Stimulated activated CD4-positive, alpha-beta T cell treated with anti-CD3 and anti-CD28 coated beads, Interleukin-1b, Interleukin-23, amount 100 ng/mL, for 4 hours (primary cell): Measurements from ENCODE around the gene GPAT2.
A peak's percentile ranks its signal among the peaks of the same experiment; 100 is the strongest.
"Not testable (repeated sequence)": the region's sequence is repeated elsewhere in the genome, so short reads cannot be mapped to it uniquely, and the experiment has no call there.

Experiments used
- DNase-seq, 2 donors: peaks; one replicate each; pipeline ENCODE4 v3.0.0-alpha.2; 2020; ENCODE audit warnings: low read depth in 2 of 2

Gene GPAT2

DNA sequence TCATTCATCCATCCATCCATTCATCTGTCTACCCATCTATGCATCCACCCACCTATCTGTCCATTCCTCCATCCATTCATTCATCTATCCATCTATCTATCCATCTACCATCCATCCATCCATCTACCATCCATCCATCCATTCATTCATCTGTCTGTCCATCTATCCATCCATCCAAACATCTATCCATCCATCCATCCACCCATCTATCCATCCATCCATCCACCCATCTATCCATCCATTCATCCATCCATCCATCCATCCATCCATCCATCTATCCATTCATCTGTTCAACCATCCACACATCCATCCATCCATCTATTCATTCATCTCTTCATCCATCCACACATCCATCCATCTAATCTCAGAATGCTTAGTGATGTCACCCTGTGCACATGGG is 30.0 kb upstream of the GPAT2 start:
- DNase-seq, result not testable (repeated sequence)

DNA sequence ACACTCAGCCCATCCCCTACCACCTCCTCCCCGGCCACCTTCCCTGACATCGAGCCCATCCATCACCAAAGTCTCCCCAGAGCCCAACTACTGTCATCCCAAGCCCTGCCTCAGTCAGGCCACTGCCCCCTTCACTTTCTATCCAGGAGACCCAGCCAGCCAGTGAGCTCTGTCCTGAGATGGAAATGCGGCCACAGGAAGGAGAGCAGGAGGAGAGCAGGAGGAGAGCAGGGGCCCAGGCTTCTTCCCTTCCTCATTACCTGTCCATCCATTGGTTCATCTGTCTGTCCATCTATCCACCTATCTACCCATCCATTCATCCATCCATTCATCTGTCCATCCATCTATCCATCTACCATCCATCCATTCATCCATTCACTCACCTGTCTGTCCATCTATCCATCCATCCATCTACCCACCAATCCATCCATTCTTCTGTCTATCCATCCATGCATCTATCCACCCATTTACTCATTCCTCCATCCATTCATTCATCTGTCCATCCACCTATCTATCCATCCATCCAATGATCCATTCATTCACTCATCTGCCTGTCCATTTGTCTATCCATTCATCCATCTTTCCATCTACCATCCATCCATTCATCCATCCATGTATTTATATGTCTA is 29.4 kb upstream of the GPAT2 start:
- not testable (repeated sequence) for DNase-seq

DNA sequence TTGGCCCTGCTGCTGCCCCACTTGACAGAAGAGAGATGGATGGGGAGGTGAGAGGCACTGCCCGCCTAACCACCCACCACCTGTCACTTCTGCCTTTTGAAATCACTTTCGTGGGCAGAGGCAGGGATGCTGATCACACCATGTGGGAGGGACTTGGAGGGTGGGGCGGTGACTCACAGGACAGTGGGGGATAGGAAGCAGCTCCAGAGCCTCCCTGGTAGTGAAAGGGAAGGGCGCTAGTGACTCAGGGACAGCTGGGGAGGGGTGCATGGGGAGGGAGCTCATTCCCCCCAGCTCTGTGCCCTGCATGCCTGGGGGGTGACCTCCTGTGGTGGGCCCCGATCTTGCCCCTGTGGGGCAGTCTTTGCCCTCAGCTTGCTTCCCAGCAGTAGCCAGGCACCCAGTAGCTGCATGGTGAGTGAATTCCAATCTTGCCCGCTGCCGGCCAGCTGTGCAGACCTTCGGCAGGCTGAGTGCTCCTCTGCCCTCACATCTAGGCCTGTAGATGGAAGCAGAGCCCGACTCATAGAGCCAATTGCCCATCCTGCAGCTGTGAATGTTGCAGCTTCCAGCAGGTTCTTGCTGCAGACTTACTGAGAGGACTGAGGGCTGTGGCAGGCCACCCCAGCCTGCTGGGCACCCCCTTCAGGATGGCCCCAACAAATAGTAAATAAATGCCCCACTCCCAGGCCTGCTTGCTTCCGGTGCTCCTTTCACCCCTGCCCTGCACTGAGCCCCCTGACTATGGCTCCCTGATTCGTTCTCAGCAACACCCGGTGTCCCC is 28.6 kb upstream of the GPAT2 start:
- DNase-seq, result peak in 1 of 2 donors; percentile 3

DNA sequence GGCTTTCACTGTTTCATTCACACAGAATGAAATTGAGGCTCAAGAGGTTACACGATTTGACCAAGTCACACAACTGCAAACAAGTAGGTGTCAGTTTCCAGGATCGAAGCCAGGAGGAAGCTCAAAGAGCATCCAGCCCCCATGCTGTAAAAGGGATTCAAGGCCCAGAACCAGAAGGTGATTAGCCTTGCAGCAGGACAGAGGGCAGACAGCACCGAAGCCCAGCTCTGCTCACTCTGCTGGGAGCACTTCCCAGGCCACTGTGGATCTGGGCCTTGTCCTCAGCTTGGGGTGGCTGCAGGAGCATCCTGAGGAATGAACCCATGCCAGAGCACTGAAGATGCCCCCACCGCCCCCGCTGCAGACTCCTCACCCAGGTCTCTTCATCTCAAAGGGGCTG is 27.8 kb upstream of the GPAT2 start:
- not testable (repeated sequence) for DNase-seq

DNA sequence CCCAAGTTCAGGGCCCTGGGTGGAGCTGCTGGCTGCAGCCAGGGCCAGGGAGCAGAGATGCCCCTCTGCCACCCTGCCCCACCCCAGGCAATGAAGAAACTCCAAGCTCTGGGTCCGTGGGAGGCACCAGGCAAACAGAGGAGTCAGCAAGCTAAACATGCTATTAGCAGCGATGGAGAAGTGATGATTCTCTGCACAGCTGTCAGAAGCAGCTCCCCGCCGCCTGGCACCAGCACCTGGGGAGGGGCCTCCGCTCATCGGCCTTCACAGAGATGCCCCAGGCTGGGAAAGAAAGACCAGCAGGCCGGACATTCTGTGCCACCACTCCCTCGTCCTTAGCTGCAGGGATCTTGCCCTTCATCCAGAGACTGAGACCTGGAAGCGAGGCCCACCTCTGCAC is 27.2 kb upstream of the GPAT2 start:
- DNase-seq, result not testable (repeated sequence)

DNA sequence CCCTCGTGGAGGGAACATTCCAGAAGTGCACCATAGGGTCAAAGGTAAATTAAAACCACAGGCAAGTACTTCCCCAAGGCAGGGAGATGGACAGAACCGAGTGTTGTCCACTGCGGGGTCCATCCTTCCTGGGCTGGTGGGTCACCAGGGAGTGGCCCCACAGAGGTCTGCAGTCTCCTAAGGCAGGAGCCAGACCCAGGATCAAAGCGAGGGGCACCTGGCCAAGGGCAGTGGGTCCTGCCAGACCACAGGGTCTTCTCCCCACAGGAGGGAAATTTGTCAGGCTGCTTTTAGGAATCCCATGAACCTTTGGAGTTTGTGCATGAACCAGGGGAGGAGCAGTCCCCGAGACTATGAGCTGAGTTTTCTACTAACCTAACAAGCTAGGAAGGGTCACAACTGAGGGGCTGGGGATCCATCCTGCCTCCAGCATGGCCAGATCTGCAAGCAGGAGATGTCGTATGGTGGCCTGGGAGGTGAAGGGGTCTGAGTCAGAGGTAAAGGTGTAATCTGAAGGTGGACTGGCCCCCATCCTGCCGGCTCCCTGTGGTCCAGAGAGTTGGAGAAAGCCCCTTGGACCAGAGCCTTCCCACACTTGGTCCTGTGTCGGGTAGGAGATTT is 26.6 kb upstream of the GPAT2 start:
- DNase-seq, result not testable (repeated sequence)

DNA sequence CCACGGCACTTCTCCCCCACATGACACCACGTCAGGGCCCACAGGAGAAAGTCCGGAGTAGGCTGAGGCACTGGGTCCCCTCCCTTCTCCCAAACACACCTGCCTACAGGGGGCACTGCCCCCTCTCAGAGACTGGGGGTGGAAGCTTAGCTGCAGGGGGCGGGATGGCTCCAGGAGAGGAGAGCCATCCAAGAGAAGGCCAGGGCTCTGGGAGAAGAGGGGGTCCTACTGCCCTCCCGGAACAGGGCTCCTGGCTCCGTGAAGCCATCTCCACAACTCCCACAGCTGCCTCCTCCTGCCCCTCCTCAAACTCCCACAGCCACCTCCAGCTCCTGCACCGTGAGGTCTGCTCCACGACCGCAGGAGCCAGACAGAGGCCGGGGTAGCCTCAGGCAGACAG is 25.6 kb upstream of the GPAT2 start:
- not testable (repeated sequence) for DNase-seq

DNA sequence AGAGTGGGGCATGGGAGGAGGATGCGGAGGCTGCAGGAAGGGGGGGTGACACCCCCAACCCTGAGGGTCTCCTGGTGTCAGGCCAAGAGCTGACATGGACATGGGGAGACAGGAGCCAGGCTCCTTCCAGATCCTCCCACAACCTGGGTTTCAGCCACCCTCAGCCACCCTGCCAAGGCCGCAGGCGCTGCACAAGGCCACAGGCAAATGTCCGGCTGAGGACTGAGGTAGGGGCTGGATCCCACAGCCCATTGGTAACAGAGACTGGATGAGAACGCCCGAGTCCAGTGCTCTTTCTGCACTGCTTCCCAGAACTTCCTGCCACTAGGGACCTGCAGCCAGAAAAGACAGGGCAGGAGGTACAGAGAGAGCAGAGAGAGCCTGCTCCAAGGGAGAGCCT is 24.7 kb upstream of the GPAT2 start:
- not testable (repeated sequence) for DNase-seq

DNA sequence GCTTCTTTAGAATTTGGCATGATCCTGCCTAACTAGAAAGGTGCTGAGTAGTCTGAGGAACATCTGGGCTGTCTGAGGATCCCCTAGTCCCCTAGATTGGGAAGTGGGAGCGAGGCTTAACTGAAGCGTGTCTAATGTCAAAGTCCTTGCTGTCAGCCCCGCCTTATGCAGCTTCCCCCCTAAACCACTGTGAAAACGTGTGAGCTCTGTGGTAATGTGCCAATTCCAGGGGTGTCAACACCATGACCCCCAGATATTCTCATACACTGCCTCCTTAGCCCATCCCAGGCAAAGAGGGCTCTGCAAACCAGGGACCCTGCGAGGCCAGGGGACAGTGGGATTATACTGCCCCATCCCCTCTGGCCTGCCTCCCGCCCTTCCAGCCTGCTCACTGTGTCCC is 21.1 kb upstream of the GPAT2 start:
- not testable (repeated sequence) for DNase-seq

DNA sequence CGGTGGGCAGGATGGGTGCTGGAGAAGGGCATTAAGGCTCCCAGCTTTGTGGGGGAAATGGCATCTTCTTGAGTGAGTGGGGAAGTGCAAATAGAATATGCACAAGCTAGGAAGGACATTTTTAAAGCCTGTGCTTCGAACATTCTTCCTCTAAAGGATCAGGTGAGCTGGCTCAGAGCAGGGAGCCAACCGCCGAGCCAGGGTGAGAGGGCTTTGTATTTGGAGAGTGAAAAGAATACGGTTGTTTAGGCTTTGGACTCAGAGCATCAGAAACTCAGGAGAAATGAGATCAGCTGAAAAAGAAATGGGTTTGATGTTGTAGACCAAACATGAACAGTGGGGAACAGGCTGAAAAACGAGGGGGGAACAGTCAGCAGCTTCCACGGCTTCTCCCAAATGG is 19.8 kb upstream of the GPAT2 start:
- not testable (repeated sequence) for DNase-seq

DNA sequence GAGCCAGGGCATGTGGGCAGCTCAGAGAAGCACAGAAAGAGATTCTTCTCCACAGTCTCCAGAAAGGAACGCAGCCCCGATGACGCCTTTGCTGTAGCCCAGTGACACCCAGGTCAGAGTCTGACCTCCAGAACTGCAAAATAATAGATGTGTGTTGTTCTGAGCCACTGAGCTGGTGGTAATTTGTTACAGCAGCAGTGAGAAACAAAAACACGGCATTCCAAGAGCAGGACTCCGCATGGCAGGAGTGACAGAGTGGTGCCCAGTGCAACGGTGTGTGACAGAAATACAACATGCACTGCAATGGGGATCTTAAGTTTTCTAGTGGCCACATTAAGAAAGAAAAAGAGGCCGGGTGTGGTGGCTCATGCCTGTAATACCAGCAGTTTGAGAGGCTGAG is 18.7 kb upstream of the GPAT2 start:
- not testable (repeated sequence) for DNase-seq

DNA sequence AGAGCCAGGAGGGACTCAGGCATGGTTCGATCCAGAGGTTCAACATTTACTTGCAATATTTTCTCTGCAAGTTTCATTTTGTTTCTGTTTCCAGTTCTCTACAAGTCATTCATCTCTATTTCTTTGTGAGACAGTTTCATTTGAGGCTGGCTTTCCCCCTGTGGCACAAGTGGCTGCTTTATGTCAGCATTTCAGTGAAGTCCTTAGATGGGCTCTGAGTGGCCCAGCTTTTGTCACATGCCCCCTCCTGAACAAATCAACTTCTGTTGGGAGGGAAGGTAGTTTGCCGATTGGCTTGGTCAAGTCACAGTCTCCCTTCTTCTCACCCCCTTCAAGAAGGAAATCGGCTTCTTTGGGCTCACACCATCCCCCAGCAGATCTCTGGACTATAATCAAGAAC is 17.9 kb upstream of the GPAT2 start:
- DNase-seq, result not testable (repeated sequence)

DNA sequence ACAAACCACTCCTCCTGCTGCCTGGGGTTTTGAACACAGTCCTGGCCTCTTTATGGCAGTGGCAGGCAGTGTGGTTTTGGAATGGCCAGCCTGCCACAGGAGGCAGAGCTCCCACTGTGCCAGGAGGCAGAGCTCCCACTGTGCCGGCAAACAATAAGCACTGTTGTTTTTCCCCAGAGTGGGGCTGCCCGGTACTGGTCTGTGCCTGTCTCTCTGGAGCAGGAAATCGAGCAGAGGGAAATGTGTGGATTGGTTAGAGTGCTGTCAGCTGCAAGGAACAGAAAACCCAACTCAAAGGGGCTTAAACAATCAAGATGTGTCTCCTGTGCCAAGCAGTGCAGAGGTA is 15.2 kb upstream of the GPAT2 start:
- DNase-seq, result not testable (repeated sequence)

DNA sequence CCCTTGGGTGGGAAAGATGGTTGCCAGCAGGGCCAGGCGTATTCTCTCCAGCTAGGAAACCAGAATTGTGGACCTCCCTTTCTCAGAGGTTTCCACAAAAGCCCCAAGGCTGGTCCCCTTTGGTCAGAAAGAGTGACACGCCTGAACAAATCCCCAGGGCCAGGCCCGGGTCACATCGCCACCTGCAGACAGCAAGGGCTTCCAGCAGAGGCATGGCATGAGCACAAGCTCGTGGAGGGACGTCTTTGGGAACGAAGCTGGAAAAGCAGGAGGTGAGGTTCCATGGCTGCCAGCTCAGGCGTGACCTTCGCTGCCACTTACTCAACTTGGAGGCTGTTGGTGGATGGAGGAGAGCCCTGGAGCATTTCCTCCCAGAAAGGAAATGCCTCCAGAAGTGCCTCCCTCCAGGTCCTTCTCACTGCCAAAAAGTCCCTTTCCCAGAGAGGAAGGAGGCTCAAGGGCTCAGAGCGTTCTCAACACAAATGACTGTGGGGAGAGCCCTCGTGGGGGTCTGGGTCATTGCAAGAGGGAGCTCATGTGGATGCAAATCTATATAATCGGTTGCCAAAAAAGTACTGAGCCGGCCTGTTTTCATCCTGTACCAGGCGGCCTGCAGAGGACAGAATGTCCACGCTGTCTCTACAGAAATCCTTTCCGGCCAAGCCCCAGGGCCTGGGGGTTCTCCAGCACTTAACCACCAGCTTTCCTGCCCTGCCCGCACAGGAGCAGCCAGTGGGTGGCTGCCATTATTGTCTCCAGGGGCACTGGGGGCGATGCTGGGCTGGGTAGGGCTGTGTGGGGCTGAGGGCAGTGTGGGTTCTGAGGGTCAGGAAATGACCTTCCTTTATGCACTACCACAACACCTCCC is 14.6 kb upstream of the GPAT2 start:
- not testable (repeated sequence) for DNase-seq

DNA sequence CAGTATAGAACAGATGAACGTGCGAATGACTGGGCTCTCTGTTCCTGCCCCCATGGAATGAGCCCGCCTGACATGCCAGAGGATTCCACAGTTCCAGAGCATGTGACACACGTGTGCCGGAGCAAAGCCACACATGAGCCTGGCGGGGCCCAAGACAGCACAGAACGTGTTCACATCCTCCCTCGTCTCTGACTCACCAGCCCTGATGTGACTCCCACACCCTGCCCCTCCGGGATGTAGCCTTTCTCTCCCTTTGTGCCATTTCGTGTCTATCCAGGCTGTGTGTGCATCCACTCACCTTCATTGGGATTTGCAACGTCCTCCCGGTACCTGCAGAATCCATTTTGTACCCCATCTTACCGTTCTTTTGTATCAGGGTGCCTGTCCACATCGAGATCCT is 838 bp upstream of the GPAT2 start:
- DNase-seq, result not testable (repeated sequence)

DNA sequence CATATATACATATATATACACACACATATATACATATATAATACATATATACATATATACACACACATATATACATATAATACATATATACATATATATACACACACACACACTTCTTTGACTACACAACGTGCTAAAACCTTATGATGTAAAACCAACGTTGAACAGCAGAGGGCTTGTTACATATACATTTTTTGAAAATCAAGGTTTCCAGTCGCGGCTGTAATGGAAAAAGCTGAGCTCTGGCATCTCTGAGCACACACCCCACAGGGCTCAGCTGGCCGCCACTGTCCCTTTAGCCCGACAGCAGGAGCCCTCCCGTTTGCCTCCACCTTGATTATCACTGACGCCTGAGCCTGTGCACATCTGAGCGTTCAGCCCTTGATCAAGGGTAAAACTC is 719 bp downstream of the GPAT2 start:
- not testable (repeated sequence) for DNase-seq

DNA sequence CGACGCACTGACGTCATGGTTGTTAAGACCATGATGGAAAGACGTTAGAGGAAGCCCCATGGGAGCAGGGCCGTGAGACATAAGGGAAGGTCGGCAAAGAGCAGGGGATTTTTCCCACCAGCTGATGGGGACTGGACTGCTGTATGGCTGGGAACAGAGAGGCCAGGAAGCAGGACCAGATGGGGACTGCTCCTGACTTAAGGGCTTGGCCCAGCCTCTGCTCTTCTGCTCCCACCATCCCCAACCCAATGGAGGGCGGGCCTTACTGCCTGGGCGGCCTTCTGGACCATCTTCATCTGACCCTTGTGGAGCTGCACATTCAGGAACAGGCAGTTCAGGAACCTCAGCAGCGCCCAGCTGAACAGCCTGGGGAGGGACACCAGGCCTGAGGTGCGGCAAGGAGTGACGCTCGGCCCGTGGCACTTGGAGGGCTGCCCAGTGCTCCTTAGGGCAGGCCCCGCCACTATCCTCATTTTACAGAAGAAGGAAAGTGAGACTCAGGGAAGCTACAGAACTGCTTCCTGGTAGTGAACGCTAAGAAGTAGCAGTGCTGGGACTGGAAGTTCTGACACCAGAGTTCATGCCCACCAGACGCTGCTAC is 6.9 kb downstream of the GPAT2 start:
- DNase-seq, result not testable (repeated sequence)

DNA sequence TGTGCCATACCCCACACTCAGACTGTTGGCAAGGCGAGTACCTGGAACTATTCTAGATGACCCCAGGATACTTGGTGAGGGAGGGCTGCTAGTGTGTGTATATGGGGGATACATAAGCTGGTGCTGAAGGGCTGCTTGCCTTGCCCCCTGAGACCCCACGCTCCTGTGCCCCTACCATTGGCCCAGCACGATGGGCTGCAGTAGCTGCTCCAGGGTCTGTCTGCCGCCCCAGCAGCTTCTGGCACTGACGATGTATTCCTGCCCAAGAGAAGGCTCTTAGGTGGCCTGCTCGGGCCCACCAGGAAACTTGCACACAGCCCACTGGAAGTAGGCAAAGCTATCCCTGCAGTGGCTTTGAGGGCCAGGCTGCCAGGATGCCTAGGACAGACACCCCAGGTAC is 9.0 kb downstream of the GPAT2 start:
- DNase-seq, result not testable (repeated sequence)

DNA sequence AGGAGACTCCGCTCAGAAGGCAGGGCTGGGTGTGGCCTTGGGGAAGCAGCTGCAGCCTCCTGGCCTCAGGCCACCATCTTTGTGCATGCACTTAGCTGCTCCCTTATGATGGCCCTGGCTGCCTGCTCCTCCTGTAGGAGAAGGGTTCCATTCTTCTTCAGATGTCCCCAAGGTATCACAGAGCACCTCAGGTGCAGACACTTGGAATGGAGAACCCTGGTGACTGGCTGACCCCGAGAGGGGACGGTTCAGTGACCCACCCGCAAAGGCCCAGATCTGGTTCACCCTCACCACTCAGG is 9.6 kb downstream of the GPAT2 start:
- no peak for DNase-seq

DNA sequence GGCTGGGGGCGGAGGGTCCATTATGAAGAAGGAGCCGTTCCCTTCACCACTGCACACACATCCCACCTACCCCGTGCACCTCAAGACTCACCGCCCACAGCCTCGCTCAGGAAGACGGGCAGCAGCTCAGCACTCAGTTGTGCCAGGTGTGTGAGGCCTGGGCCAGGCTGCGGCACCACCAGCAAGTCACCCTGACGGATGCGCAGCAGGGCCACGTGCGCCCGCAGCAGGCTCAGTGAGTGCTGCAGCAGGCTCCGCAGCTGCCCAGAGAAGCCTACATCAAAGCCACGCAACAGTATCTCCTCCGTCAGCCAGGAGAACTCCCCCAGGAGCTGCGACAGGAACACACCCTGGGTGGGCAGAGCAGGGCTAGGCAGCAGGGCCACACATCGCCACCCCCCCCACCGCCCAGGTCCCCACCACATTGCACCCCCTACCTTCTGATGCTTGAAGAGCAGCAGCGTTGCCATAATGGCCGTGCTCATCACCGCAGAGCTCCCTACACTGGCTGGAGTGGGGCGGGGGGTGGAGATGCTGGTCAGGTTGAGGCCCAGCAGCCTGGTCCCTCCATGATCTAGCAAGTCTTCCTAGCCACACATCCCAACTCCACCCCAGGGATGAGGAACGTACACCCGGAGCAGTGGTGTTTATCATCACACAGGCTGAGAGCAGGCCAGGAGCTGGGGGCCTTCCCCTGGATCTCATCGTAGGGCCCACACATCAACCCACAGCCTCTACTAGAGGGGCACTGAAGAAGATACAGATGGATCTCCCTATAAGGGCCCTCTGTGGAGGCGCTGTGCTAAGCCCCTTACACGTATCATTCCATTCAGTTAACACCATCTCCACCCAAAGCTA is 10.2 kb downstream of the GPAT2 start:
- no peak for DNase-seq

DNA sequence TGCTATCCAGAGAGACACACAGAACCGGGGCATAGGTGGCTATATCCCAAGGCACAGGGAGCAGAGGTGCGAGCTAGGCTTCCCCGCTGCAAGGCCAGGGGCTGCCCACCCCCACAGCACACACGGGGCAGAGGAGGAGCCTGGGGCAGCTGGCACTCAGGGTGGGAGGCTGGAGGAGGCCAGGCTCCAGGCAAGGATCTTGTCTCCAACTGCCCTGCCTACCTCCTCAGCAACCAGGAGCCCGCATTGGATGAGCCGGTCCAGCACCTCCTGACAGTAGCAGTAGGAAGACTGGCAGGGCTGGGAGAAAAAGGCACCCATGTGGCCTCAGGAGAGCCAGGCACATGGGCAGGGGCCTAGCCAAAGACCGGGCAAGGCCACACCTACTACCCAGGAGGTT is 11.0 kb downstream of the GPAT2 start:
- not testable (repeated sequence) for DNase-seq
